ENCODE results near the gene FAM181A.

GRCh38 chr14:93912782-93913181 is 14.4 kb upstream of the FAM181A start:
- TF ChIP-seq CTCF (IDR thresholded peaks at IDR 0.05): no peak
- no peak for TF ChIP-seq EP300 (IDR thresholded peaks at IDR 0.05)
- no peak for TF ChIP-seq POLR2AphosphoS5 (IDR thresholded peaks at IDR 0.05)
